GM21360 (cell line): ENCODE data around the gene FOXO3.
"Not testable (repeated sequence)": the region's sequence is repeated elsewhere in the genome, so short reads cannot be mapped to it uniquely, and the experiment has no call there.

Source experiments
- ATAC-seq: cut with Tn5 transposase; IDR thresholded peaks from one replicate; pipeline ENCODE4 v1.9.1; 2021; ENCODE audit warnings: mild to moderate bottlenecking, moderate library complexity; ENCODE audit not compliant: unreplicated experiment

FOXO3 gene

GRCh38 chr6:108656836-108657235 lies 96.1 kb downstream of the FOXO3 start:
- no peak for ATAC-seq

- ATAC-seq, result no peak
Measured at GRCh38 chr6:108658174-108658573, 97.5 kb downstream of the FOXO3 start.

DNA sequence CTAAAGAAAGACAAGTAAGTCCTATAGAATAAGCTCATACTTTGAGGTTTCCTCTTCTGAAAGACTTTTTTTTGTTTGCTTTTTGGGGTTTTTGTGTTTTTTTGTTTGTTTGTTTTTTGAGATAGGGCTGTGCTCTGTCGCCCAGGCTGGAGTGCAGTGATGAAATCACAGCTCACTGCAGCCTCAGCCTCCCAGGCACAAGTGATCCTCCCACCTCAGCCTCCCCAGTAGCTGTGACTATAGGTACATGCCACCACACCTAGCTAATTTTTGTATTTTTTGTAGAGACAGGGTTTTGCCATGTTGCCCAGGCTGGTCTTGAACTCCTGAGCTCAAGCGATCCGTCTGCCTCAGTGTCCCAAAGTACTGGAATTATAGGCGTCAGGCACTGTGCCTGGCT lies 98.1 kb downstream of the FOXO3 start:
- not testable (repeated sequence) for ATAC-seq

GRCh38 chr6:108660251-108660650 lies 99.5 kb downstream of the FOXO3 start:
- ATAC-seq, result no peak

- ATAC-seq, result no peak
Measured at GRCh38 chr6:108661430-108661829, 100.7 kb downstream of the FOXO3 start.

DNA sequence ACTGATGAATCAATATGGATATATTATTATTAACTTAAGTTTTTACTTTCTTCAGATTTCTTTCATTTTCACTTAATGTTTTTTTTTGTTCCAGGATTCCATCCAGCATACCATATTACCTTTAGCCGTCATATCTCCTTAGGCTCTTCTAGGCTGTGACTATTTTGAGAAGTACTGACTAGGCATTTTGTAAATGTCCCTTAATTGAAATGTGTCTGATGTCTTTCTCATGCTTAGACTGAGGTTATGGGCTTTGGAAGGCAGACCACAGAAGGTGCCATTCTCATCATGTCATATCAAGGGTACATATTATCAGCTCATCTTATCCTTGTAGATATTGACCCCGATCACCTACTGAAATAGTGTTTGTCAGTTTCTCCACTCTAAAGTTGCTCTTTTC lies 101.3 kb downstream of the FOXO3 start:
- ATAC-seq, result no peak

DNA sequence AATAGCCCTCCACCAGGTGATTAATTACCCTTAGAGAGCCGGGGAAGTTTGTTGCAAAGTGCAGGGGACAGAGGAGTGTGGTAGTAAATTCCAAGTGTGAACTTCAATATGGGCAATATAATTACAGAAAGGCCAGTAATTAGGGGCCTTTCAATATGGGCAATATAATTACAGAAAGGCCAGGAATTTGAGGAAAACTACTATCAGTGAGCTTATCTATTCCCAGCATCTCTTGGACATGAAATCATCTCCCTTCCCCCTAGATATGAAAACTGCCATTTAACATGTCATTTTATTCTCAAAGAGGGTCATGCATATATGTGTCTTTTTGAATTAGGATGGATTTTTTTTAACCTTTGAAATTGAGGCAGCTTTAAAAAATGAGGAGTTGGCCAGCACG lies 102.0 kb downstream of the FOXO3 start:
- ATAC-seq, result no peak

- ATAC-seq, result not testable (repeated sequence)
Measured at GRCh38 chr6:108663494-108664064, 102.9 kb downstream of the FOXO3 start.

DNA sequence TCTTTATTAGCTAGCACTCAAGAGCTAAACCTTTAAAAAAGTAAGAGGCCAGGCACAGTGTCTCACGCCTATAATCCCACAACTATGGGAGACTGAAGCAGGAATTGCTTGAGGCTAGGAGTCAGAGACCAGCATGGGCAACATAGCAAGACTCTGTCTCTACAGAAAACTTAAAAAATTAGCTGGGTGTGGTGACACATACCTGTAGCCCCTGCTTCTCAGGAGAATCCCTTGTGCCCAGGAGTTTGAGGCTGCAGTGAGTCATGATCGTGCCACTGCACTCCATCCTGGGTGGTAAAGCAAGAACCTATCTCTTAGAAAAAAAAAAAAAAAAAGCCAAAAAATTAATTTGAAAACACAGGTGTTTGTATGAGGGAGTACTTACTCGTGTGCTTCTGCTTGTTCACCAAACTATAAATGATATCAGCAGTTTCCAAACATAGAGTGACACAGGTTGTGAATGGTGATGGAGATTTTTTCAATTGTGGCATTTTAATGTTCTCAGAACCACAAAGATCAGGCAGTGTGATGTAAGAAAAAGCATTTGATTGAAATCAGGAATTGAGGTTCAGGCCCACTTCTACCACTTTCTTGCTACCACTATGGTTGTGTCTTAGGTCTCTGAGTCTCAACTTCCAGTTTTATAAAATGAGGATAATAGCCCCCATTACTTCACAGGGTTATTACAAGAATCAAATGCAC lies 104.9 kb downstream of the FOXO3 start:
- ATAC-seq, result no peak

GRCh38 chr6:108666656-108667260 lies 106.0 kb downstream of the FOXO3 start:
- ATAC-seq, result no peak

DNA sequence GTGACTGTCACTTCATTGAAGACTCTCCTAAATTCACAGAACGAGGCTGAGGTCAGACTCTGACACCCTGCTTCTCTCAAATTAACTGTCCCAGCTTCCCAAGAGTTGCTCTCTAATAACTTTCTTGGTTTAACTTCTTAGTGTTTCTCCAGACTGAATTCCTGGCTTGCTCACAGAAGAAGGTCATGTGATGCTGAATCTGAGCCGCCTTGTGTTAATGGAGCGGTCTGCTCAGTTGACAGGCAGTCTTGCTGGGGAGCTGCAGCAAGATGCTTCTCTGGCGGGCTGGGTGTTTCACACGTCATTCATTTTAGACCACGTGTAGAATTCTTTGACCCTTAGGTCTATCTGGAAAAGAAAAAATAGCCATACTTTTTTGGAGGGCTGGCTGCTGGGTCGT lies 107.3 kb downstream of the FOXO3 start:
- no peak for ATAC-seq

DNA sequence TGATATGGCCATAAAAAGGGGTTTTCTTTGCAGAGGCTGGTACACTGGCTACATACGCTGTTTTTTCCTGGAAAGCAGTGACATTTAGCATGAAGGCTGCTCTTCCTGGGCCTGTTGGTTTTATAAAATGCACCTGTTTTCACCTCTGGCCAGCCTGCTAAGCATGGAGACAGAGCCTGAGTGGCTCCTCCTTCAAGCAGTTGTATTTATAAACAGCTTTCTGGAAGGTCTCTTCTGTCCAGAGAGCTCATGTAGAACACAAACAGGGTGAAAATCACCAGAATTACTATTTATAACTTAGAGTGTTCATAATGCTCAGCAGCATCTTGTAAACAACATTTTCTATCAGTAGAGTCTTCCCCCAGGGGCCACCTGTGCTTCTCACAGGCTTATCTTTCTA lies 109.0 kb downstream of the FOXO3 start:
- ATAC-seq, result no peak

DNA sequence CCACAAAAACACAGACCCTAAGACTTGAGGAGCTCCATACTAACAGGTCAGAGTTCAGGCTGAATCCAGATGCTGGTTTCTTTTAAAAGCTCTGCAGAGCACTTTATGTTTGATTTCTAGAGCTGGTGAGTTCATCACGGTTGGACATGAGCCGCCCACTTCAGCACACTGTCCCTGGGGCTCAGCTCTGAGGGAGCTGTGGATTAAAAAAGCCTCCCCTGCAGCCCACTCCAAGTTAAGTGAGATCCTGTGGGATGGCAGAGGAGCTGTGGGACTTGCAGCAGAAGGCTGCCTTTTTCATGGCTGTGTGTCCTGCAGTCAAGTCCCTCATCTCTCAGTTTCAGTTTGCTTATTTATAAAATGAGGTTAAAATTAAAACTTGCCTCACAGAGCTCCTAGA lies 110.5 kb downstream of the FOXO3 start:
- ATAC-seq, result no peak

GRCh38 chr6:108671790-108672189 lies 111.1 kb downstream of the FOXO3 start:
- no peak for ATAC-seq

DNA sequence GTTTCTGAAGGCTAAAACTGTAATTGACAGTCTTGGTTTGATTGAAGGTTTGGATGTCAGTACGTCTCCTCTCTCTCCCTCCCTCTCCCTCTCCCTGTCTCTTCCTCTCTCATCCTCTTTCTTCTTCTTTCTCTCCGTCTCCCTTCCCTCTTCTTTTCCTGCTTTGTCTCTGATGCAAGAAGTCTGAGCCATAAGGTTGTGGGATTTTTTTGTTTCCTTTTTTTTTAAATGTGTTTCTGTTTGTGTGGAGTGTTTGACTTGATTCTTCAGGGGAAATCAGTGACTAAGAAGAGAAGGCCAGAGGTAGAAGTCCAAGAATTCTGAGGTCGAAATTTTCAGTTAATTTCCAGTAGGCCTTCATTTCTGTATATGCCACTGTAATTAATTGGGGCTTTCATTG lies 111.9 kb downstream of the FOXO3 start:
- no peak for ATAC-seq

- no peak for ATAC-seq
Measured at GRCh38 chr6:108673153-108673552, 112.4 kb downstream of the FOXO3 start.

DNA sequence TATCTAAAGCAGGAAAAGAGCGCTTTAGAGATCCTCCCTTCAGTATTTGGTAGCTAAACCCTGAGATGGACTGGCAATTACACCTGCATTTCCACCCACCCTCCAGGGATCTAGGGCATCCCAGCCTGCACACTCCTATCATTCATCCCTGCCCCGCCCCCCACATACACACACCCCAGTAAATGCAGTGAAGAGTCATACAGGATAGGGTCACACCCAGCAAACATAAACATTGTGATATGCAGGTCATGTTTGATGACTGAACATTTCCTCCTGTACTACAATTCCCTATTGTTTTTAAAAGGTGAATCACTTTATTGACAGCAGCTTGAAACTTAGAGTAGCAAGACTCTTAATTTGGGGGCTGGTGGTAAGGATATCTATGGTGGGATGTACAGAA lies 112.9 kb downstream of the FOXO3 start:
- ATAC-seq, result no peak

GRCh38 chr6:108675226-108676200 lies 114.8 kb downstream of the FOXO3 start:
- ATAC-seq, result no peak

DNA sequence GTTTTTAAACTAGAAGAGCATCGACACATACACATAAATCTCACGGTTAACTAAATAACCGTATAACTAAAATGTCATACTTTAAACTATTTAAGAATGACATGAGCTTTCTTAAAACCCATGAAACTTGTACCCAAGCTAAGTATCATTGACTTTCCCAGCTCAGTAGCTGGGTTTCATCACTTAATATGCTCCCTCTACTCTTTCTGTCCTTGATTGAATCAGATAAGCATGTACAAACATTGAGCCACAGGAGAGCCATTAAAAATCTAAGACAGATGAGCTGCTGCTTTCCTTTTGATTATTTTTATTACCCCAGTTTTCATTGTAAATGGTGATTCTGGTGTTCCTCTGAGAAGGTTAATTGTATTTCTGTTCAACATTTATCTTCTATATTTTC lies 115.8 kb downstream of the FOXO3 start:
- ATAC-seq, result no peak

DNA sequence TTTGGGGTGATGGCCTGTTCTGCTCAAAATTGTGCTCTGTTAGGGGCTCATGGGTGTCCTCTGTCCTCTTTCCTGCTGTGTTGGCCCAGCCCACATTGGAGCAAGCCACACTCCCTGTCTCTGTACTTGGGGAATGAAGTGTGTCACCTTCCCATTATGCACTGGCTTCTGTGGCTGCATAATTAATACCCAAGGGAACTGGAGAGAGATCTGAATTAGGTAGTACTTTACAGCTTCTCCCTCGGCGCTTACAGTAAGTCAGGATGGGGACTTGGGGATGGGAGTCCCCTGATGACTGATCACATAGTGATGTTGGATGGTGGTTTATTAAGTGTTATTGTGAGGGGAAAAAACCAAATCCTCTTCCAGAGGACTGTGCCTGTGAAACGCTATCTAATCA lies 116.6 kb downstream of the FOXO3 start:
- ATAC-seq, result no peak

DNA sequence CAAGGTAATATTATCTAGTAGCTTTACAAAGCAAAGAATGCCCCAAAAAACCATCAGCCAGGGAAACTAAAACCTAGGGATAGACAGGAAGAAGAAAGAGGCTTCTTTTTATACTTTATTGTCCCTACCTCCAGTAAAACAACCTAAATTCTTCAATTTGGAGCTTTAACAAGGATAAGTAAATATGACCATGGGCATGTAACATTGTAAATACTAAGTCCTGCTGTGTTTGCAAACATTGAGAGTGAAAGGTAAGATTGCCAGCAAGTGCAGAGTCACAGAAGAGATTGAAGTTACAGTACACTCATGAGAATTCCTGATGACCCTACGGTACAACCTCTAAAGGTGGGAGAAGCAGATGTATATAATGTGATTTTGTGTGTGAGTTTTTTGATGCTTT lies 117.2 kb downstream of the FOXO3 start:
- ATAC-seq, result no peak
